ENCODE measurements around the gene SLC6A17. TPM values are rescaled to one million over a fixed set of nuclear protein-coding genes. Genes with fewer than 3 reads are reported as not detected.

The SLC6A17 gene
- total RNA-seq, 1 donor from 2014 or later = 3.6 TPM

- DNase-seq (ENCODE audit: low read depth) = no peak
- Histone ChIP-seq H3K27me3 (ENCODE audit: insufficient read depth, low read length) (peaks cover 48% of the 10 kb centered on the region), H3K4me3 (ENCODE audit: insufficient read depth, low read depth, low read length) (no peak overlapping the region), H3K4me2 (ENCODE audit: low read length) (no peak overlapping the region), H3K4me1 (ENCODE audit: insufficient read depth, low read length) (no peaks in the 10 kb centered on the region), H3K27ac (ENCODE audit: low read depth, low read length) (no peak overlapping the region), H2AFZ (ENCODE audit: low read depth, low read length) (no peak overlapping the region), H3K9ac (ENCODE audit: low read length) (no peak overlapping the region), H3K79me2 (ENCODE audit: insufficient read depth, low read length) (no peaks in the 10 kb centered on the region), H3K9me3 (ENCODE audit: insufficient read depth, low read depth, low read length) (no peaks in the 10 kb centered on the region), H4K20me1 (ENCODE audit: insufficient read depth, low read length) (no peaks in the 10 kb centered on the region), H3K36me3 (ENCODE audit: insufficient read depth, low read length) (no peaks in the 10 kb centered on the region)
- H3K27me3 Mint-ChIP-seq (ENCODE audit: low read depth, unreplicated experiment) = peaks cover 43% of the 10 kb centered on the region
- no peaks in the 10 kb centered on the region for H3K9me3 Mint-ChIP-seq (ENCODE audit: unreplicated experiment)
- TF ChIP-seq EZH2 (IDR thresholded peaks at IDR 0.05; ENCODE audit: insufficient read depth, low read length) (no peak), CTCF (IDR thresholded peaks at IDR 0.05; ENCODE audit: insufficient read depth, low read depth, low read length) (no peak)
- no peak overlapping the region for H3K4me3 Mint-ChIP-seq (ENCODE audit: unreplicated experiment)
- H3K27ac Mint-ChIP-seq (ENCODE audit: unreplicated experiment) = no peak overlapping the region
- no peak for FAIRE-seq
- no peaks in the 10 kb centered on the region for H3K36me3 Mint-ChIP-seq (ENCODE audit: low read depth, unreplicated experiment)
- H3K4me1 Mint-ChIP-seq (ENCODE audit: low read depth, unreplicated experiment) = peaks cover 5% of the 10 kb centered on the region
Observed at GRCh38 chr1:110135246-110135645, 15.0 kb upstream of the SLC6A17 start.

DNA sequence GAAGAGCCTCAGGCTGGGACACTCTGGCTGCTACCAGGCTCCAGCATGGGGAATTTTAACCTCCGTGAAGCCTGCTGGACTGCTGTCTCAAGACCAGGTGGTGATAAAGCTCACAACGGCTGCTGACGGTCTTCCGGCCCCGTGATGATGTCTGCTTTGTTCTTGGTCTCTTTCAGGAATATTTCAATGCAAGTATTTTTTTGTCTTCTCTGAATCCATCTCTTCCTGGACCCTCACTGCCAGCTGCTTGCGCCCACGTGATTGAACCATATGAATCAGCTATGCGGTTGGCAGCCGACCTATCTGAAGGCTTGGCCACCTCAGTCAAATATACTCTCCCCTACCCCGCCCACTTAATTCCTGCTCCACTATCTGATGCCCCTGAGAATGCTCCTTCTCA is 14.6 kb upstream of the SLC6A17 start:
- no peak overlapping the region for H3K27ac ChIP-seq (ENCODE audit: low read depth, low read length)
- H3K9me3 Mint-ChIP-seq (ENCODE audit: unreplicated experiment) = no peaks in the 10 kb centered on the region

More for the DNA sequence above, 14.6 kb upstream of the SLC6A17 start:
- FAIRE-seq (no peak), DNase-seq (ENCODE audit: low read depth) (no peak)
- H3K9me3 ChIP-seq (ENCODE audit: insufficient read depth, low read depth, low read length) = no peaks in the 10 kb centered on the region
- no peak overlapping the region for H3K9ac ChIP-seq (ENCODE audit: low read length)
- TF ChIP-seq CTCF (IDR thresholded peaks at IDR 0.05; ENCODE audit: insufficient read depth, low read depth, low read length) (no peak), EZH2 (IDR thresholded peaks at IDR 0.05; ENCODE audit: insufficient read depth, low read length) (no peak)
- no peaks in the 10 kb centered on the region for H4K20me1 ChIP-seq (ENCODE audit: insufficient read depth, low read length)
- H3K79me2 ChIP-seq (ENCODE audit: insufficient read depth, low read length) = no peaks in the 10 kb centered on the region
- Mint-ChIP-seq H3K4me3 (ENCODE audit: unreplicated experiment) (no peak overlapping the region), H3K27ac (ENCODE audit: unreplicated experiment) (no peak overlapping the region), H3K4me1 (ENCODE audit: low read depth, unreplicated experiment) (peaks cover 5% of the 10 kb centered on the region), H3K27me3 (ENCODE audit: low read depth, unreplicated experiment) (peaks cover 41% of the 10 kb centered on the region), H3K36me3 (ENCODE audit: low read depth, unreplicated experiment) (no peaks in the 10 kb centered on the region)
- no peak overlapping the region for H3K4me3 ChIP-seq (ENCODE audit: insufficient read depth, low read depth, low read length)
- H3K4me2 ChIP-seq (ENCODE audit: low read length) = no peak overlapping the region
- H2AFZ ChIP-seq (ENCODE audit: low read depth, low read length) = no peak overlapping the region
- peaks cover 47% of the 10 kb centered on the region for H3K27me3 ChIP-seq (ENCODE audit: insufficient read depth, low read length)
- no peaks in the 10 kb centered on the region for H3K36me3 ChIP-seq (ENCODE audit: insufficient read depth, low read length)
- no peaks in the 10 kb centered on the region for H3K4me1 ChIP-seq (ENCODE audit: insufficient read depth, low read length)

Measured in astrocyte (in vitro differentiated cells and primary cell).